K562 (cell line): ENCODE measurements around the gene LRRIQ4. TPM values are rescaled to one million over a fixed set of nuclear protein-coding genes. Genes with fewer than 3 reads are reported as not detected.

Experiments used
- ATAC-seq: fragments of 200-7000 bp; cut with Tn5 transposase; 3 replicates; pipeline ENCODE4 v1.9.1; 2020; ENCODE audit warnings: moderate library complexity
- BruUV-seq: library from RNA; stranded (reverse); fragments of 400-500 nt; replicated peaks from 2 replicates; lab custom pipeline; 2021; lab: Mats Ljungman, UMichigan
- CTCF ChIA-PET: fragments of 300-600 bp; formaldehyde crosslinking; extraction: SDS; loops from one replicate; lab custom pipeline; 2021; ENCODE audit warnings: low intra/inter-chr PET ratio; lab: Yijun Ruan, JAX
- POLR2A ChIA-PET: fragments of 300-600, 350-650 bp; sonication (Branson Sonifier 250); formaldehyde crosslinking; extraction: SDS; loops from one replicate; lab custom pipeline; 2021; ENCODE audit warnings: antibody characterized with exemption, inconsistent platforms; lab: Yijun Ruan, JAX
- DNase-seq, 4 experiments: peaks; one replicate each; pipeline versions ENCODE4 v3.0.0 to v3.0.0-alpha.2; 2011 to 2018; ENCODE audit warnings: low spot score in 3 of 4, mixed read lengths in 3 of 4; ENCODE audit errors: extremely low read depth in 1 of 4
- FAIRE-seq: peaks from 2 replicates; lab custom pipeline; 2011; peaks lifted over from hg19 to GRCh38; lab: Jason Lieb, UNC
- H2AFZ ChIP-seq: 2 replicates; pipeline ENCODE4 v1.6.0; 2011; ENCODE audit warnings: low read depth, low read length, control low read depth, inconsistent platforms
- H3K27ac ChIP-seq: fragments of 200-600 bp; 3 replicates; pipeline ENCODE4 v1.8.0; 2011; ENCODE audit warnings: low read depth, mild to moderate bottlenecking, control low read depth, inconsistent platforms, low read length, moderate library complexity, mixed read lengths; ENCODE audit errors: extremely low read depth
- H3K27me3 ChIP-seq, 2 experiments: fragments of 300-600 bp in 1 of 2; 2 replicates in 1 of 2; 3 replicates in 1 of 2; pipeline versions ENCODE4 v1.6.0 to v1.8.0; 2011; ENCODE audit warnings: inconsistent platforms in 2 of 2, low read length in 2 of 2, mild to moderate bottlenecking in 1 of 2, mixed read lengths in 1 of 2, moderate library complexity in 1 of 2; ENCODE audit not compliant: control insufficient read depth in 2 of 2, insufficient read depth in 2 of 2
- H3K36me3 ChIP-seq: fragments of 300-600 bp; 3 replicates; pipeline ENCODE4 v1.8.0; 2011; ENCODE audit warnings: mild to moderate bottlenecking, low read length, inconsistent platforms; ENCODE audit not compliant: control insufficient read depth, insufficient read depth
- H3K4me1 ChIP-seq, 2 experiments: fragments of 200-600 bp in 1 of 2; replicated peaks in 1 of 2; 2 replicates in 1 of 2; 3 replicates in 1 of 2; pipeline versions ENCODE4 v1.5.1 to v1.8.0; 2011; ENCODE audit warnings: inconsistent platforms in 2 of 2, low read length in 2 of 2, mild to moderate bottlenecking in 1 of 2, mixed read lengths in 1 of 2, moderate library complexity in 1 of 2; ENCODE audit not compliant: control insufficient read depth in 2 of 2, insufficient read depth in 2 of 2
- H3K4me2 ChIP-seq: 2 replicates; pipeline ENCODE4 v1.6.1; 2011; ENCODE audit warnings: low read length, control low read depth, inconsistent platforms, mixed read lengths; ENCODE audit not compliant: insufficient read depth
- H3K4me3 ChIP-seq: fragments of 200-600 bp; sonication (generic), shearing (Covaris generic); 2 replicates; pipeline ENCODE4 v1.5.1; 2016; ENCODE audit warnings: control low read depth, inconsistent platforms
- H3K79me2 ChIP-seq: fragments of 200-600 bp; 3 replicates; pipeline ENCODE4 v1.8.0; 2011; ENCODE audit warnings: low read length, inconsistent platforms; ENCODE audit not compliant: control insufficient read depth, insufficient read depth
- H3K9ac ChIP-seq, 2 experiments: 2 replicates each; pipeline versions ENCODE4 v1.6.0 to v1.6.1; 2011; ENCODE audit warnings: low read depth in 2 of 2, low read length in 2 of 2, control low read depth in 1 of 2, inconsistent platforms in 1 of 2, mild to moderate bottlenecking in 1 of 2, mixed read lengths in 1 of 2; ENCODE audit not compliant: insufficient read depth in 1 of 2
- H3K9me1 ChIP-seq: one replicate; pipeline ENCODE4 v1.6.0; 2011; ENCODE audit warnings: inconsistent platforms, mild to moderate bottlenecking, low read length, moderate library complexity; ENCODE audit not compliant: control insufficient read depth, insufficient read depth
- H3K9me3 ChIP-seq: replicated peaks from 2 replicates; pipeline ENCODE4 v1.5.1; 2011; ENCODE audit warnings: low read depth, low read length, inconsistent platforms; ENCODE audit not compliant: control insufficient read depth, insufficient read depth
- H4K20me1 ChIP-seq: replicated peaks from 2 replicates; pipeline ENCODE4 v1.6.1; 2011; ENCODE audit warnings: low read length, inconsistent platforms, mixed read lengths; ENCODE audit not compliant: control insufficient read depth, insufficient read depth
- CBFA2T3 ChIP-seq: fragments of 450-650 bp; IDR thresholded peaks from 2 replicates; pipeline ENCODE4 v1.6.1; 2017
- RBM22 ChIP-seq: fragments of 200-400 bp; formaldehyde crosslinking; IDR thresholded peaks from 2 replicates; pipeline ENCODE4 v1.6.1; 2018; ENCODE audit warnings: low read length, low read depth; ENCODE audit not compliant: poor library complexity, severe bottlenecking
- ZC3H11A ChIP-seq: IDR thresholded peaks from 2 replicates; pipeline ENCODE4 v1.6.1; 2012; ENCODE audit warnings: low read depth, low read length, improper control_type of control experiment
- WGBS: fragments of 100-300 bp; shearing (Covaris generic); methylation state at CpG from one replicate; pipeline ENCODE4 v1.1.6; 2016; ENCODE audit warnings: low coverage, mixed read lengths; ENCODE audit not compliant: insufficient coverage; ENCODE audit errors: missing lambda C conversion rate; 5-methylcytosine and 5-hydroxymethylcytosine counted together
- in situ Hi-C: fragments of 300-500 bp; cut with MboI; formaldehyde crosslinking; loops from 4 replicates; pipeline ENCODE4 v1.15.0; 2018; ENCODE audit warnings: inconsistent platforms, mixed read lengths
- intact Hi-C: fragments of 100-400 bp; cut with micrococcal nuclease; formaldehyde crosslinking; loops from 2 replicates; pipeline ENCODE4 v1.14.2; 2022
- polyA plus RNA-seq, 8 experiments: library from polyadenylated mRNA; depleted of rRNA in 4 of 8; stranded (reverse) in 5 of 8; unstranded in 3 of 8; fragments of >200 nt; fragmentation: Nextera tagmentation in 2 of 8; fragmentation: Illumina TruSeq in 1 of 8; extraction: Ambion mirVana in 2 of 8; extraction: Trizol in 1 of 8; gene quantifications; 2 replicates each; pipeline versions ENCODE4 v1.2.1 to v1.2.3, GENCODE V29; 2011 to 2014; ENCODE audit warnings: inconsistent platforms in 1 of 8, missing spikeins in 1 of 8
- total RNA-seq, 7 experiments: library from RNA; depleted of rRNA in 6 of 7; stranded (reverse); fragments of >200 nt in 6 of 7; fragmentation: Illumina TruSeq in 2 of 7; extraction: Trizol in 2 of 7; gene quantifications; 2 replicates each; pipeline versions ENCODE4 v1.2.1 to v1.2.3, GENCODE V29; 2011 to 2021; ENCODE audit warnings: low replicate concordance in 1 of 7
- TF ChIP-seq, protein P1 (sequence below): sonication (generic); formaldehyde crosslinking; IDR thresholded peaks from 2 replicates; pipeline ENCODE4 v1.8.0; 2022; ENCODE audit warnings: mild to moderate bottlenecking, missing genetic modification reagents
- TF ChIP-seq, protein P2 (sequence below): fragments of 450-650 bp; IDR thresholded peaks from 2 replicates; pipeline ENCODE4 v1.6.1; 2016; ENCODE audit warnings: low read depth, mild to moderate bottlenecking, moderate library complexity

LRRIQ4 gene
- total and polyA plus RNA-seq, 9 of the 15 experiments (the other 6 are each of a cell fraction or from before 2014, with no cell fraction given) = not detected

DNA sequence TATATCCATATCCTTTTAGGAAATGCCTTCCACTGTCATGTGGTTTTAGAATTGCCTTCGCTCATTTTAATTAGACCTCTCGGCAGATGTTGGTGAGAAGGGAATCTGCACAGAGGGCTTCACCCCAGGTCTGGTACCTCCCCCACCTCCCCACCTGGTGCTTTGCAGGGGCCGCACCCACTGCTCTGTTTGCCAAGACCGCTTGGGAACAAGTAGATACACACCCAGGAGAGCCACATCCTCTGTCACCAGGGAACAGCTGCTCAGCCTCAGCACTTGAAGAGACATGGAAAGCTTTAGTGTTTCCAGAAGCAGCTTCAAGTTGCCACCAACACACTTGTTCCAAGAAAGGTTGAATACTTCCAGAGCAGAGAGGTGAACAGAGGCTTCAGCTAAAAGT, 35.2 kb downstream of the LRRIQ4 start:
- no peak for TF ChIP-seq ZC3H11A
- TF ChIP-seq, protein P1, sequence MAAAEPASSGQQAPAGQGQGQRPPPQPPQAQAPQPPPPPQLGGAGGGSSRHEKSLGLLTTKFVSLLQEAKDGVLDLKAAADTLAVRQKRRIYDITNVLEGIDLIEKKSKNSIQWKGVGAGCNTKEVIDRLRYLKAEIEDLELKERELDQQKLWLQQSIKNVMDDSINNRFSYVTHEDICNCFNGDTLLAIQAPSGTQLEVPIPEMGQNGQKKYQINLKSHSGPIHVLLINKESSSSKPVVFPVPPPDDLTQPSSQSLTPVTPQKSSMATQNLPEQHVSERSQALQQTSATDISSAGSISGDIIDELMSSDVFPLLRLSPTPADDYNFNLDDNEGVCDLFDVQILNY (CRISPR knock-in tag) = no peak
- TF ChIP-seq RBM22 = no peak
- peak; percentile 16; the same call in 1 of the 2 replicates for TF ChIP-seq CBFA2T3
- TF ChIP-seq, protein P2, sequence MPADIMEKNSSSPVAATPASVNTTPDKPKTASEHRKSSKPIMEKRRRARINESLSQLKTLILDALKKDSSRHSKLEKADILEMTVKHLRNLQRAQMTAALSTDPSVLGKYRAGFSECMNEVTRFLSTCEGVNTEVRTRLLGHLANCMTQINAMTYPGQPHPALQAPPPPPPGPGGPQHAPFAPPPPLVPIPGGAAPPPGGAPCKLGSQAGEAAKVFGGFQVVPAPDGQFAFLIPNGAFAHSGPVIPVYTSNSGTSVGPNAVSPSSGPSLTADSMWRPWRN = no peak
- no peaks in the 10 kb centered on the region for H3K79me2 ChIP-seq
- BruUV-seq = no TSS peak
- H3K4me2 ChIP-seq = peak overlapping the region; percentile 24; the same call in 1 of the 2 replicates
- H3K9me3 ChIP-seq = no peaks in the 10 kb centered on the region
- ATAC-seq (peak; percentile 53), DNase-seq (peak in 1 of 4 experiments; percentile 26), FAIRE-seq (no peak)
- H3K27ac ChIP-seq = no peak overlapping the region
- CTCF ChIA-PET = no interaction called here
- no peak overlapping the region for H3K4me3 ChIP-seq
- H3K36me3 ChIP-seq = no peaks in the 10 kb centered on the region
- 0 out of 5 replicates have a peak, but pooled peaks cover 0 to 4% of the 10 kb centered on the region in 2 experiments for H3K4me1 ChIP-seq
- no peaks in the 10 kb centered on the region for H3K9me1 ChIP-seq
- no peaks in the 10 kb centered on the region for H4K20me1 ChIP-seq
- POLR2A ChIA-PET = interaction anchor here (1.0 kb wide), 1 partner anchor 31 kb away, joined by 3 read pairs; no protein-coding TSS in a partner anchor
- intact Hi-C loops (no loop called here), in situ Hi-C loops (no loop called here)
- peaks cover 5 to 26% of the 10 kb centered on the region in 2 experiments; a peak in 3 of 5 replicates for H3K27me3 ChIP-seq
- WGBS = 3% methylated on average over 4 of the region's 4 CpGs
- H2AFZ ChIP-seq = peak overlapping the region; percentile 10; the same call in 1 of the 2 replicates
- no peak overlapping the region for H3K9ac ChIP-seq
